ENCODE measurements around the gene FOS. TPM values are rescaled to one million over a fixed set of nuclear protein-coding genes. Genes with fewer than 3 reads are reported as not detected.

Gene FOS
- total and polyA plus RNA-seq, 2 of the 4 experiments (the other 2 are of a cell fraction), result 53.6 to 171 TPM

DNA sequence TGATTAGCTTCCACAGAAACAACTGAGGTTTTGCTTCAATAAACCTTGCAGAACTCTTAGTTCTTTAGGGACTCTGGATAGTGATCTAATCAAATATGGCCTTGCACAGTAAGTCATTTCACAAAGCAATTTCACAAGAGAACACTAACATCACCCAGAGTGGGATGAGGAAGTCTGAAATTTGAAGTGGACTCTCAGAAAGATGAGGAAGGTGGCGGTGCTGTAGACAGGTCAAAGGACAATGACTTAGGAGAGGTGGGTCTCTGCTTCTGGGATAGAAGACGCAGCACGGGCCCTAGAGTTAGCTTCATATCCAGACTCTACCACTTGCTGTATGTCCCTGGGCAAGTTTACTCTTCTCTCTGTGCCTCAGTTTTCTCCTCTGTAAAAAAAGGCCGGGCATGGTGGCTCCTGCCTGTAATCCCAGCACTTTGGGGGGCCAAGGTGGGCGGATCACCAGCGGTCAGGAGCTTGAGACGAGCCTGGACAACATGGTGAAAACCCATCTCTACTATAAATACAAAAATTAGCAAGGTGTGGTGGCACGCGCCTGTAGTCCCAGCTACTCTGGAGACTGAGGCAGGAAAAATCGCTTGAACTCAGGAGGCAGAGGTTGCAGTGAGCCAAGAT, 18.9 kb downstream of the FOS start:
- peaks cover 4% of the 10 kb centered on the region; the same call in 1 of the 2 replicates for H3K4me1 ChIP-seq (ENCODE audit: control insufficient read depth, insufficient read depth, low read length)
- H3K4ac ChIP-seq (ENCODE audit: low read depth, low read length), result no peak overlapping the region
- no peaks in the 10 kb centered on the region for H3K36me3 ChIP-seq (ENCODE audit: control insufficient read depth, insufficient read depth, low read length)
- in situ Hi-C loops (cut with MboI; ENCODE audit: low sequenced_read_pairs) (loop anchor here (25.0 kb wide), 1 partner anchor 1740 kb away; the partner anchor contains the start of gene IRF2BPL), dilution Hi-C loops (cut with HindIII; ENCODE audit: low sequenced_read_pairs, unreplicated experiment) (no loop called here), intact Hi-C loops (cut with micrococcal nuclease) (loop anchor here (10.0 kb wide), 1 partner anchor 353 kb away; no protein-coding TSS in a partner anchor)
- H4K91ac ChIP-seq (ENCODE audit: insufficient read depth, low read depth, low read length), result no peak overlapping the region
- no peak overlapping the region for H2BK15ac ChIP-seq (ENCODE audit: low read depth, low read length)
- no TSS peak for BruUV-seq (replicated peaks)
- 100% methylated on average over 1 of the region's 10 CpGs; no CpG with 5 or more reads in 1 of the 2 experiments for WGBS, 2 experiments (ENCODE audit: extremely low coverage in 2 of 2, insufficient read length in 1 of 2)
- ATAC-seq (ENCODE audit: low read depth), result no peak
- H3K14ac ChIP-seq (replicated peaks; ENCODE audit: low read depth, low read length), result no peak overlapping the region
- no peak overlapping the region for H4K8ac ChIP-seq (ENCODE audit: low read depth in 2 of 2, low read length in 2 of 2)
- H4K20me1 ChIP-seq (ENCODE audit: insufficient read depth, low read length), result 0 out of 2 replicates have a peak, but pooled peaks cover 6% of the 10 kb centered on the region
- H3K56ac ChIP-seq (ENCODE audit: extremely low read depth, insufficient read depth, low read length), result no peak overlapping the region
- no peak overlapping the region for H2BK120ac ChIP-seq (ENCODE audit: low read depth, low read length)
- no peaks in the 10 kb centered on the region for H3K27me3 ChIP-seq (ENCODE audit: control insufficient read depth, insufficient read depth, low read length)
- no peak overlapping the region for H2BK20ac ChIP-seq (ENCODE audit: low read depth, low read length)
- TF ChIP-seq, protein P1, sequence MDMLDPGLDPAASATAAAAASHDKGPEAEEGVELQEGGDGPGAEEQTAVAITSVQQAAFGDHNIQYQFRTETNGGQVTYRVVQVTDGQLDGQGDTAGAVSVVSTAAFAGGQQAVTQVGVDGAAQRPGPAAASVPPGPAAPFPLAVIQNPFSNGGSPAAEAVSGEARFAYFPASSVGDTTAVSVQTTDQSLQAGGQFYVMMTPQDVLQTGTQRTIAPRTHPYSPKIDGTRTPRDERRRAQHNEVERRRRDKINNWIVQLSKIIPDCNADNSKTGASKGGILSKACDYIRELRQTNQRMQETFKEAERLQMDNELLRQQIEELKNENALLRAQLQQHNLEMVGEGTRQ (IDR thresholded peaks at IDR 0.05; ENCODE audit: low read depth, low read length), result no peak
- no peak for TF ChIP-seq NFE2L2 (IDR thresholded peaks at IDR 0.05; ENCODE audit: low read depth, low read length)
- no peak for TF ChIP-seq MXI1 (IDR thresholded peaks at IDR 0.05; ENCODE audit: borderline replicate concordance, low read depth, low read length)
- no peak for TF ChIP-seq SMC3 (IDR thresholded peaks at IDR 0.05; ENCODE audit: low read depth, low read length)
- no peak for TF ChIP-seq RFX5 (IDR thresholded peaks at IDR 0.05; ENCODE audit: low read depth, low read length)
- H2AK9ac ChIP-seq (replicated peaks; ENCODE audit: low read depth, low read length, poor library complexity), result no peak overlapping the region
- no peak overlapping the region for H3K27ac ChIP-seq (ENCODE audit: insufficient read depth, low read length)
- no peak overlapping the region for H2AK5ac ChIP-seq (ENCODE audit: low read depth, low read length)
- DNase-seq, result no peak
- no peak overlapping the region for H2AFZ ChIP-seq (replicated peaks; ENCODE audit: low read length, poor library complexity)
- ChIA-PET CTCF (interaction anchor here (1.4 kb wide), 1 partner anchor 191 kb away, joined by 3 read pairs; no protein-coding TSS in a partner anchor), POLR2A (ENCODE audit: unreplicated experiment) (no interaction called here)
- H3K79me1 ChIP-seq (ENCODE audit: low read depth in 1 of 2, low read length in 2 of 2), result peaks cover 0 to 4% of the 10 kb centered on the region in 2 experiments; a peak in 1 of 4 replicates
- H3K9me1 ChIP-seq (ENCODE audit: insufficient read depth, low read length), result 0 out of 2 replicates have a peak, but pooled peaks cover 8% of the 10 kb centered on the region
- no peak overlapping the region for H3K18ac ChIP-seq (ENCODE audit: low read depth, low read length)
- no peak overlapping the region for H3K4me3 ChIP-seq (ENCODE audit: insufficient read depth, low read depth, low read length)
- H3K23ac ChIP-seq (ENCODE audit: low read depth, low read length), result no peak overlapping the region
- H3K9ac ChIP-seq (ENCODE audit: low read depth, low read length), result no peak overlapping the region
- H2BK5ac ChIP-seq (ENCODE audit: low read depth, low read length, poor library complexity, severe bottlenecking), result no peak overlapping the region
- H3K4me2 ChIP-seq (ENCODE audit: low read depth, low read length), result no peak overlapping the region
- no peak overlapping the region for H4K5ac ChIP-seq (ENCODE audit: low read depth, low read length)
- no peaks in the 10 kb centered on the region for H3K9me3 ChIP-seq (ENCODE audit: control insufficient read depth, insufficient read depth, low read length)

Measured in IMR-90 (cell line).